ENCODE measurements around the gene DLGAP1.

DLGAP1 gene

GRCh38 chr18:3871687-3872086 is 583.4 kb downstream of the DLGAP1 start:
- no peak for DNase-seq

GRCh38 chr18:3870914-3871313 is 584.2 kb downstream of the DLGAP1 start:
- DNase-seq, result no peak

GRCh38 chr18:3869848-3870247 is 585.3 kb downstream of the DLGAP1 start:
- no peak for DNase-seq

GRCh38 chr18:3867864-3868311 is 587.2 kb downstream of the DLGAP1 start:
- peak in 1 of 56 donors; percentile 13 for DNase-seq

GRCh38 chr18:3867236-3867635 is 587.9 kb downstream of the DLGAP1 start:
- DNase-seq, result no peak

- DNase-seq, result no peak
Observed at GRCh38 chr18:3864669-3865298, 590.3 kb downstream of the DLGAP1 start.

GRCh38 chr18:3863593-3863992 is 591.5 kb downstream of the DLGAP1 start:
- DNase-seq, result no peak

GRCh38 chr18:3863006-3863405 is 592.1 kb downstream of the DLGAP1 start:
- no peak for DNase-seq

- DNase-seq, result no peak
Observed at GRCh38 chr18:3861495-3861894, 593.6 kb downstream of the DLGAP1 start.

GRCh38 chr18:3857544-3857943 is 597.6 kb downstream of the DLGAP1 start:
- no peak for DNase-seq

GRCh38 chr18:3855966-3856365 is 599.1 kb downstream of the DLGAP1 start:
- DNase-seq, result no peak

GRCh38 chr18:3852321-3852720 is 602.8 kb downstream of the DLGAP1 start:
- DNase-seq, result no peak

GRCh38 chr18:3851159-3851558 is 603.9 kb downstream of the DLGAP1 start:
- DNase-seq, result no peak

GRCh38 chr18:3848316-3848715 is 606.8 kb downstream of the DLGAP1 start:
- no peak for DNase-seq

- DNase-seq, result no peak
Observed at GRCh38 chr18:3845161-3845560, 609.9 kb downstream of the DLGAP1 start.

- DNase-seq, result no peak
Observed at GRCh38 chr18:3842844-3843243, 612.3 kb downstream of the DLGAP1 start.

GRCh38 chr18:3840766-3841165 is 614.3 kb downstream of the DLGAP1 start:
- no peak for DNase-seq

GRCh38 chr18:3839581-3839981 is 615.5 kb downstream of the DLGAP1 start:
- no peak for DNase-seq

GRCh38 chr18:3836483-3837335 is 618.4 kb downstream of the DLGAP1 start:
- no peak for DNase-seq

GRCh38 chr18:3832025-3832638 is 623.0 kb downstream of the DLGAP1 start:
- no peak for DNase-seq

GRCh38 chr18:3830604-3831003 is 624.5 kb downstream of the DLGAP1 start:
- no peak for DNase-seq

- no peak for DNase-seq
Observed at GRCh38 chr18:3827236-3827845, 627.8 kb downstream of the DLGAP1 start.

Data from amygdala (tissue), 56 donors.